SW 1271 (cell line): ENCODE data around the gene LRRC8C.
"Not testable (repeated sequence)": the region's sequence is repeated elsewhere in the genome, so short reads cannot be mapped to it uniquely, and the experiment has no call there.

Experiments used
- DNase-seq, 2 experiments: peaks; one replicate each; lab custom pipeline; 2025; lab: John Stamatoyannopoulos, UW

Gene LRRC8C

GRCh38 chr1:89704014-89704413, 71.1 kb downstream of the LRRC8C start:
- DNase-seq = no peak

- not testable (repeated sequence) for DNase-seq
Measured at GRCh38 chr1:89704885-89705284, 72.0 kb downstream of the LRRC8C start.

- DNase-seq = no peak
Measured at GRCh38 chr1:89705901-89706699, 73.2 kb downstream of the LRRC8C start.

DNA sequence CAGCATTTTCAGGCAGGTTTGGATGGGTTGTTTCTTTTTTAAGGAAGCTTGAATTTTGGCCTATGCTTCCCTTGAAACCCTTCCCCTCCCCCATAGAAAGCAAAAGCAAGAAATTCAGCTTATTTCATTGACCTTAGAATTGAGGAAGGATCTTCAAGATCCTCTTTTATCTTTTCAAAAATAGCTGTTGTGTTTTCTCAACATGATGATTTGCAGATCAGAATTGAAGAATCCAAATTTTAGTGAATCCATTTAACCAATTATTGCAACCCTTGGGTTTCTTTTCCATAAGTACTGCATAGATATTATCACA, 73.7 kb downstream of the LRRC8C start:
- DNase-seq = no peak

- no peak for DNase-seq
Measured at GRCh38 chr1:89708751-89709375, 75.9 kb downstream of the LRRC8C start.

DNA sequence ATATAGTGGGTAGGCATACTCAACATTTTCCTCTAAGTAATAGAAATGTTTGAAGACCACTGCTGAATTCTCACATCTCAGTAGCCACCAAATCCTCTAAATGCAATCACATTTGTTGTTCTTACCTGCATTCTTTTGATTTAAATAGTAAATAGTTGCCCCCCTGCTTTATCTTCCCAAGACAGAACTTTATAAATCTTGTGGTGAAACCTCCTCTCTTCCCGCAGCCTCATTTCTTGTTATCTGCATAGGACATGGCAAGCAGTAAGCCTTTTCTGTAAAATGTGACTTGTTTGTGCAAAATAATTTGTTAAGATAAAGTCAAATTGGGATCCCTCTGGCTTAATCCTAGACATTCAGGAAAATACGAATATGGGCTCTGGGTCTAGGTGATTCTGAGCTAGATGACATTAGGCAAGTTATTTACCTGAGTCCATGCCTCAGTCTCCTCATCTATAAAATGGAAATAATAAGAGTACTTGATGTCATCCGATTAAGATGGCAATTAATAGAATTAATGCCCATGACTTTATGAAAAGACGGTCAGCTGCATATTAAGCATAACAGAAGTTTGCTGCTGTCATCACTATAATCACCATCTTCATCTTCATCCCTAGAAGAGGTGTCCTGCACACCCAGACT, 77.7 kb downstream of the LRRC8C start:
- no peak for DNase-seq

DNA sequence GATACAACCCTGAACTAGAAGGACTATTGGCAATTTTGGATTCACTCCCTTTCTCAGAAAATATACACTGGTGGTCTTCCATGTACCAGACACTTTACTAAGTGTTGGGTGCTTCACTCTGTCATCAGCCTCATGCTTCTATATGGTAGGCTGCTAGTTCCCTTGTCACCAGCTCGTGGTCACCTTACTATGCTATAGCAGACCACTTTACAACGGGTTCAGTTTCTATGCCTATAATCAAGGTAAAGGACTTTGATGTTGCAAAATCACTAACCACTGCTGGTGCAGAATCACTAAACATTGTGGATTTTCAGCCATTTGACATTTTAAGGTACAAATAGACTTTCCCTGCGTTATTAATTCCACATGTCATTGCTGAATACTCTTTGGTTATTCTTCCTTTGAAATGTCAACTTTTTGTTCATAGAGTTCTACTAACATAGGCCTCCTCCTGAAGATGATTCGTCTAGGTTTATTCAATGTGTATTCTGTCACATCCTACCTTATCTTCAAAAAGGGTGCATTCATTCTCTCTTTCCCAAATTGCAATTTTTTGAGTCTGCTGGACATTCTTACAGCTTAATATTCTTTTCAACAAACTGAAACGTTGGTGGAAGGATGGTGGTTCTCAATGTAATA, 78.3 kb downstream of the LRRC8C start:
- DNase-seq = no peak

DNA sequence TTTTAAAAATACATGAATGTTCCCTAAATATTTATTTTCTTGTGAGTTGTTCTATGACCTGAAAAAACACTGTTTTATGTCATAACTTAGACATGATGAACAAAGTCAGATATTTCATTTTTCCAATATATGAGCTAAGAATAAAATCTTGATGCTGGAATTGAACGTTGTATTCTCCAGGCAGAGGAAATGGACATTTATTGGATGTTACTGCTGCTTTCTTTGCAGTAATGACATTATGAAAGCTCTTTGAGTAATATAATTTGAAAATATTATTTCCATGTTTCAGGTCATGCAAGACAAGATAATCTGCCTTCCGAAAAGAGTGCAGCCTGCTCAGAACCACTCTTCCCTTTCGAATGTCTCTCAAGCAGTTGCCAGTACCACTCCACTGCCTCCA, 79.5 kb downstream of the LRRC8C start:
- DNase-seq = no peak

GRCh38 chr1:89715677-89716076, 82.8 kb downstream of the LRRC8C start:
- no peak for DNase-seq

DNA sequence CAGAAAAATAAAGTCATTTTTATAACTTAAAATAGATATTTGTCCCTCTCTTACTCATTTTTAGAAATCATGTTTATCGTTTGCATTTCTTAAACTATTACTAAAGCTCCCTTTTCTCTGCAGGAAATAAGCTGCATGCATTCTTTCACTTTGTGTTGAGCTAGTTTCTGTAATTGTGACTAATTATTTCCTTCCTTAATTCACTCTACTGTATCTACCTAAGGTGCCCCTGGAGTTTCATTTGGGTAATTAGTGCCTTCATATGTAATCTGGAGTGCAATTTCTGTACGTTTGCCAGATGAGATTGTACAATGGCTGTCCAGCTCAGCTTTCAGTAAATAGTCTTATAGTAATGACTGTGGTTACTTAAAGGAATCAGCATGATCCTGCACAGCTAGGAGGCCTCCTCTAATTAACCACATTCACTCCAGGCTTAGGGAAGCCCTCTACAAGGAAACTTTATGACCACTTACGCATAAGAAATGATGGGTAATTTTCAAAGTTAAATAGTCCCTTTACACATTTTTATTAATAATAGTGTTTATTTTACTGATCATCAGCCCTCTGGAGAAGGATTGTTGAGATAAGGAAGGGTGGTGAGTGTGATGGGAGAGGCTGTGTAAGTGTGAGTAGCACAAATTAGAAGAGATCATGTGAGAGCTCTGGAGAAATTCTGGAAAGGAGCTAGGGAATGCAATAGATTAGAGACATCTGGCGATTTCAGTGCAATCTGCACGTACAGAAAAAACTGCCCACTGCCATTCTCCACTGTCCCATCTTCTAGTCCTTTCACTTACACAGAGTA, 86.8 kb downstream of the LRRC8C start:
- no peak for DNase-seq

- no peak for DNase-seq
Measured at GRCh38 chr1:89720839-89721238, 87.9 kb downstream of the LRRC8C start.

- peak in 1 of 2 experiments; percentile 24 for DNase-seq
Measured at GRCh38 chr1:89721351-89721750, 88.4 kb downstream of the LRRC8C start.

DNA sequence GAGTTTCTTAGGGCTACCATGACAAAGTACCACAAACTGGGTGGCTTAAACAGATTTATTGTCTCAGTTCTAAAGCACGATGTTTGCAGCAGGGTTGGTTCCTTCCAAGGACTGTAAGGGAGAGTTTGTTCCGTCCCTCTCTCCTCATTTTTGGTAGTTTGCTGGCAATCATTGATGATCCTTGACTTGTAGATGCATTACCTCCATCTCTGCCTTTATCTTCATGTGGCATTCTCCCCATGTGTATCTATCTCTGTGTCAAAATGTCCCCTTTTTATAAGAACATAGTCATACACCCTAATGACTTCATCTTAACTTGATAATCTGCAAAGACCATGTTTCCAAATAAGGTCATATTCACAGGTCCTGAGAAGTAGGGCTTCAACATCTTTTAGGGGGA, 90.2 kb downstream of the LRRC8C start:
- no peak for DNase-seq

DNA sequence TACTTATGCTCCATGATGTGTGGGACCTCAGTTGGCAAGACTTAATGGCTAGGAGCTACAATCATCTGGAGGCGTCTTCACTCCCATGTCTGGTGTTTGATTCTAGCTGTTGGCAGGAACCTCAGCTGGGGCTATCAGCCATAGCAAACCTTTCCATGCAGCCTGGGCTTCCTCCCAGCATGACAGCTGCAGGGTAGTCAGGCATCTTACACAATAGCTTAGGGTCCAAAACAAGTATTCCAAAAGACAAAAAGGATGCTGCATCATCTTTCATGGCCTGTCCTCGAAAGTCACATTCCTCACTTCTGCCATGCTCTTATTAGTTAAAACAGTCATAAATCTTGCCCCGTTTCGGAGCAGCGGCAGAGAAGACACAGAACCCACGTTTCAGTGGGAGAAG, 90.9 kb downstream of the LRRC8C start:
- no peak for DNase-seq

DNA sequence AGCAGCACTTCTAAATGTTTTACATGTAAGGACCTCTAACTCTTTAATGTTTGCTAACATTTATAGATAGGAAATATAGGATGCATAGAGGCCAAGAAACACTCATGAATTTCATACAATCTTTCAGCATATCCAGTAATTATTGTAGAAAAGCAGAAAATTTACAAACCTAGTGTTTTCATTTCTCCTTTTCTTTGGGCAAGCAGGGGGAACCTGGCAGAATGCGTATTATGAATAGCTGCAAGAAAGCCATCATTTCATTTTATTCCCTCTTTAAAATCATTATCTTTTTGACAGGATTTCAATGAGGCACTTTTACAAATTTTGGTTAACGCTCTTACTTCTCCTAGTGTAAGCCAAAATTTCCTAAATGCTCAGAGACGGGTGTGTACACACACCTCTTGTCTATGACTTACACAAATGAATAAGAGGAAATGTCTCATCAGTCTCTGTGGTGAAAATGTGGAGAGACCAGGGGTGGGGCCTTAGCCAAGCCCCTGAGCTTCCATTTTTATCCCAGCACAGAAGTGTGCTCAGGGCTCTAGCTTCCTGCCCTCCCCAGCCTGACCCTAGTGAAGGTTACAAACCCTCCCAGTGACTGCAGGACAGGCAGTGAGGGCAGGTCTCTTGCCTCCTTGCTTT, 91.6 kb downstream of the LRRC8C start:
- DNase-seq = no peak

GRCh38 chr1:89725011-89725370, 92.1 kb downstream of the LRRC8C start:
- DNase-seq = no peak

- DNase-seq = no peak
Measured at GRCh38 chr1:89725631-89726030, 92.7 kb downstream of the LRRC8C start.

DNA sequence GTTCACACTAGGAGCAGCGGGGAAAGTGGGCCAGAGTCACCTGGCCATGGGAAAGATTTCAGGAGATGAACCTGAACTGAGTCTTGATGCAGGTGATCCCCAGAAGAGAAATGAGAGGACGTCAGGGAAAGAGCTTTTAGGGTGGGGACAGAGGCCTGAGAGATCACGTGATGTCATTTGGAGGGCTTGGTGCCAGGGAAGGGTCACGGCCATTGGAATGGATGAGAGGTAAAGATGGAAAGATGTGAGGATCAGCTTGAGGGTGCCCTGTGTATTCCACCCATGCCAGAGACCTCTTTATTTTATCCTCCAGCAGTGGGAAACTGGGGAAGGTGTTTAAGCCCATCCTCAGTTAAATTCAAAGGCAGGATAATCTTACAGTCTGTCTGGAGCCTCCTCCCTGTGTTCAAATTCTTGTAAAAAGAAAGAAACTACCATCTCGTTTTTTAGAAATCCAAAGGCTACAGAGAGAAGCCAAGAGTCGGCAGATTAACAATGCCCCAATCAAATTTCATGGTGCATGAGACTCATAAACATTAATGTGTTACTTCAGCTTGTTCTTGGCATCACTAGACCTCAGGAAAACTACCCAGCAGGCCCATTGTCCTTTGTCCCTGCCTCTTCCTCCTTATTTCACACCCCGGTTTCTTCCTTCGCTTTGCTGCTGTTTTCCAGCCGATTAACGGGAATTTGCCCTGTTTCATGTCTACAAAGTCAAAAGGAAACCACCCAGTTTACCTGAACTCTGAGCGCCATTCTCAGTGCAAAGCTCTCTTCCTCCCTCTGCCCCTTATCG, 94.8 kb downstream of the LRRC8C start:
- DNase-seq = no peak

GRCh38 chr1:89728381-89728780, 95.5 kb downstream of the LRRC8C start:
- no peak for DNase-seq

DNA sequence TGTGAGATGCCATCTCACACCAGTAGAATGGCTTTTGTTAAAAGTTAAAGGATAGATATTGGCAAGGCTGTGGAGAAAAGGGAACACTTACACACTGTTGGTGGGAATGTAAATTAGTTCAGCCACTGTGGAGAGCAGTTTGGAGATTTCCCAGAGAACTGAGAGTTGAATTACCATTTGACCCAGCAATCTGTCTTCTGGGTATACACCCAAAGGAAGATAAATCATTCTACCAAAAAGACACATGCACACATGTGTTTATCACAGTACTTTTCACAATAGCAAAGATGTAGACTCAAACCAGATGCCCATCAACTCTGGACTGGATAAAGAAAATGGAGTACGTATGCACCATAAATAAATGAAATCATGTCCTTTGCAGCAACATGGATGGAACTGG, 99.3 kb downstream of the LRRC8C start:
- no peak for DNase-seq
